ENCODE results near the gene GLRA2. TPM values are rescaled to one million over a fixed set of nuclear protein-coding genes. Genes with fewer than 3 reads are reported as not detected.
"Not testable (repeated sequence)": the region's sequence is repeated elsewhere in the genome, so short reads cannot be mapped to it uniquely, and the experiment has no call there.

The GLRA2 gene
- polyA plus RNA-seq, 1 donor (not counting 4 experiments of a cell fraction or from before 2014, with no cell fraction given), result not detected

DNA sequence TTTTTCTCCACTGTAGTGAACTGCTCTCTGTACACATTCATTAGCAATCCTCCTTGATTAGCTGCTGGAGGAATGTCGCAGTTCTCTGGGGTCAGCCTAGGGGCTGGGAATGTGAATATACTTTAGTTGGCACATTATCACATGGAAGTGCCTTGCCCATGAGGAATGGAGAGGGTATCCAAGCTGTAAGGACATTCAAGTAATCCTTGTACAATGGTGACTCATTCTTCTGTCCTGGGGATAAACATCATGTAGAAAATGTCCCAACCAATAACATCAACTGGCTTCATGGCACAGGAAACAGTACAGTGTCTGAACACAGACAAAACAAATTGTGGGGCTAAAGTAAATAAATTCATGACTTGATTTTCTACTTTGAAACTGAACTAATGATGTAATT, 147.1 kb downstream of the GLRA2 start:
- Histone ChIP-seq H3K27me3 (ENCODE audit: control insufficient read depth, extremely low read depth, insufficient read depth, low read length) (no peaks in the 10 kb centered on the region), H3K9me1 (ENCODE audit: control insufficient read depth, extremely low read depth, insufficient read depth, low read length) (no peaks in the 10 kb centered on the region), H3K27ac (ENCODE audit: control insufficient read depth, insufficient read depth, low read length) (no peak overlapping the region), H3K4me3 (ENCODE audit: control insufficient read depth in 2 of 3, extremely low read depth in 1 of 3, insufficient read depth in 2 of 3, low read depth in 1 of 3, low read length in 3 of 3) (no peak overlapping the region), H3K4me2 (ENCODE audit: control insufficient read depth, extremely low read depth, insufficient read depth, low read depth, low read length) (no peak overlapping the region), H2AFZ (ENCODE audit: control insufficient read depth, low read length) (no peak overlapping the region), H4K20me1 (ENCODE audit: control insufficient read depth, extremely low read depth, insufficient read depth, low read length) (no peaks in the 10 kb centered on the region), H3K9ac (ENCODE audit: control insufficient read depth, extremely low read depth, insufficient read depth, low read length) (no peak overlapping the region), H3K79me2 (ENCODE audit: control insufficient read depth, insufficient read depth, low read length) (no peaks in the 10 kb centered on the region), H3K36me3 (ENCODE audit: control insufficient read depth in 2 of 2, extremely low read depth in 1 of 2, insufficient read depth in 2 of 2, low read length in 2 of 2) (no peaks in the 10 kb centered on the region), H3K4me1 (ENCODE audit: control insufficient read depth, extremely low read depth, insufficient read depth, low read length) (peaks cover 11% of the 10 kb centered on the region), H3K9me3 (ENCODE audit: control insufficient read depth, low read depth, low read length) (no peaks in the 10 kb centered on the region)
- dilution Hi-C loops (cut with MboI; ENCODE audit: extremely low pct_ligation_motif_present, low sequenced_read_pairs), result no loop called here
- TF ChIP-seq, protein P1, sequence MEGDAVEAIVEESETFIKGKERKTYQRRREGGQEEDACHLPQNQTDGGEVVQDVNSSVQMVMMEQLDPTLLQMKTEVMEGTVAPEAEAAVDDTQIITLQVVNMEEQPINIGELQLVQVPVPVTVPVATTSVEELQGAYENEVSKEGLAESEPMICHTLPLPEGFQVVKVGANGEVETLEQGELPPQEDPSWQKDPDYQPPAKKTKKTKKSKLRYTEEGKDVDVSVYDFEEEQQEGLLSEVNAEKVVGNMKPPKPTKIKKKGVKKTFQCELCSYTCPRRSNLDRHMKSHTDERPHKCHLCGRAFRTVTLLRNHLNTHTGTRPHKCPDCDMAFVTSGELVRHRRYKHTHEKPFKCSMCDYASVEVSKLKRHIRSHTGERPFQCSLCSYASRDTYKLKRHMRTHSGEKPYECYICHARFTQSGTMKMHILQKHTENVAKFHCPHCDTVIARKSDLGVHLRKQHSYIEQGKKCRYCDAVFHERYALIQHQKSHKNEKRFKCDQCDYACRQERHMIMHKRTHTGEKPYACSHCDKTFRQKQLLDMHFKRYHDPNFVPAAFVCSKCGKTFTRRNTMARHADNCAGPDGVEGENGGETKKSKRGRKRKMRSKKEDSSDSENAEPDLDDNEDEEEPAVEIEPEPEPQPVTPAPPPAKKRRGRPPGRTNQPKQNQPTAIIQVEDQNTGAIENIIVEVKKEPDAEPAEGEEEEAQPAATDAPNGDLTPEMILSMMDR (optimal IDR thresholded peaks at IDR 0.05 in 1 of 3, IDR thresholded peaks at IDR 0.05 in 1 of 3, conservative IDR thresholded peaks at IDR 0.05 in 1 of 3; ENCODE audit: extremely low read depth in 1 of 3, insufficient read depth in 2 of 3, low read length in 3 of 3), result no peak
- no peak for TF ChIP-seq EZH2 (IDR thresholded peaks at IDR 0.05; ENCODE audit: low read length)
- FAIRE-seq (no peak), DNase-seq (ENCODE audit: low read depth, low spot score) (no peak)

DNA sequence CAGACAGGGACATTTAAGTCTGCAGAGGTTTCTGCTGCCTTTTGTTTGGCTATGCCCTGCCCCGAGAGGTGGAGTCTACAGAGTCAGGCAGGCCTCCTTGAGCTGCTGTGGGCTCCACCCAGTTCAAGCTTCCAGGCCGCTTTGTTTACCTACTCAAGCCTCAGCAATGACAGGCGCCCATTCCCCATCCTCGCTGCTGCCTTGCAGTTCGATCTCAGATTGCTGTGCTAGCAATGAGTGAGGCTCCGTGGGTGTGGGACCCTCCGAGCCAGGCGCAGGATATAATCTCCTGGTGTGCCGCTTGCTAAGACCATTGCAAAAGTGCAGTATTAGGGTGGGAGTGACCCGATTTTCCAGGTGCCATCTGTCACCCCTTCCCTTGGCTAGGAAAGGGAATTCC, 159.0 kb downstream of the GLRA2 start:
- H3K27ac ChIP-seq (ENCODE audit: control insufficient read depth, insufficient read depth, low read length); H3K36me3 ChIP-seq (ENCODE audit: control insufficient read depth in 2 of 2, extremely low read depth in 1 of 2, insufficient read depth in 2 of 2, low read length in 2 of 2); H3K79me2 ChIP-seq (ENCODE audit: control insufficient read depth, insufficient read depth, low read length); H3K9me3 ChIP-seq (ENCODE audit: control insufficient read depth, low read depth, low read length); H3K27me3 ChIP-seq (ENCODE audit: control insufficient read depth, extremely low read depth, insufficient read depth, low read length); H3K4me1 ChIP-seq (ENCODE audit: control insufficient read depth, extremely low read depth, insufficient read depth, low read length); H2AFZ ChIP-seq (ENCODE audit: control insufficient read depth, low read length); H3K9ac ChIP-seq (ENCODE audit: control insufficient read depth, extremely low read depth, insufficient read depth, low read length); dilution Hi-C loops (cut with MboI; ENCODE audit: extremely low pct_ligation_motif_present, low sequenced_read_pairs); FAIRE-seq; H3K9me1 ChIP-seq (ENCODE audit: control insufficient read depth, extremely low read depth, insufficient read depth, low read length); H3K4me3 ChIP-seq (ENCODE audit: control insufficient read depth in 2 of 3, extremely low read depth in 1 of 3, insufficient read depth in 2 of 3, low read depth in 1 of 3, low read length in 3 of 3); DNase-seq (ENCODE audit: low read depth, low spot score); H4K20me1 ChIP-seq (ENCODE audit: control insufficient read depth, extremely low read depth, insufficient read depth, low read length); H3K4me2 ChIP-seq (ENCODE audit: control insufficient read depth, extremely low read depth, insufficient read depth, low read depth, low read length): not testable (repeated sequence)

DNA sequence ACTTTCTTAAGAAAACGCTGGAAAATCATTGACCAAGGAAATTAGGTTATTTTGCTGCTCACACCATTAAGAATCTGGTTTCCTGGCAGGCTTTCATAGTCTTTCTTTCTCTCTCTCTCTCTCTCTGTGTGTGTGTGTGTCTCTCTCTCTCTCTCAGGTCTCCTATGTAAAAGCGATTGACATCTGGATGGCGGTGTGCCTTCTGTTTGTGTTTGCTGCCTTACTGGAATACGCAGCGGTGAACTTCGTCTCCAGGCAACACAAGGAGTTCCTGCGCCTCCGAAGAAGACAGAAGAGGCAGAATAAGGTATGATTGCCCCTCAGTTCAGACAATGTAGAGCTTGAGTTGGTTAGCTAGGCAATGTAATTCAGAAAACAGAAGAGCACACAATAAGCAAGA, 161.2 kb downstream of the GLRA2 start:
- H3K4me2 ChIP-seq (ENCODE audit: control insufficient read depth, extremely low read depth, insufficient read depth, low read depth, low read length), result no peak overlapping the region
- no peaks in the 10 kb centered on the region for H3K36me3 ChIP-seq (ENCODE audit: control insufficient read depth in 2 of 2, extremely low read depth in 1 of 2, insufficient read depth in 2 of 2, low read length in 2 of 2)
- no peaks in the 10 kb centered on the region for H3K79me2 ChIP-seq (ENCODE audit: control insufficient read depth, insufficient read depth, low read length)
- H3K4me3 ChIP-seq (ENCODE audit: control insufficient read depth in 2 of 3, extremely low read depth in 1 of 3, insufficient read depth in 2 of 3, low read depth in 1 of 3, low read length in 3 of 3), result no peak overlapping the region
- H3K9me1 ChIP-seq (ENCODE audit: control insufficient read depth, extremely low read depth, insufficient read depth, low read length), result no peaks in the 10 kb centered on the region
- H3K27ac ChIP-seq (ENCODE audit: control insufficient read depth, insufficient read depth, low read length), result no peak overlapping the region
- TF ChIP-seq, protein P1 (optimal IDR thresholded peaks at IDR 0.05 in 1 of 3, IDR thresholded peaks at IDR 0.05 in 1 of 3, conservative IDR thresholded peaks at IDR 0.05 in 1 of 3; ENCODE audit: extremely low read depth in 1 of 3, insufficient read depth in 2 of 3, low read length in 3 of 3), result no peak
- no peak for TF ChIP-seq EZH2 (IDR thresholded peaks at IDR 0.05; ENCODE audit: low read length)
- H3K9ac ChIP-seq (ENCODE audit: control insufficient read depth, extremely low read depth, insufficient read depth, low read length), result no peak overlapping the region
- no peak for FAIRE-seq
- DNase-seq (ENCODE audit: low read depth, low spot score), result no peak
- H3K9me3 ChIP-seq (ENCODE audit: control insufficient read depth, low read depth, low read length), result no peaks in the 10 kb centered on the region
- no peaks in the 10 kb centered on the region for H3K27me3 ChIP-seq (ENCODE audit: control insufficient read depth, extremely low read depth, insufficient read depth, low read length)
- no peaks in the 10 kb centered on the region for H3K4me1 ChIP-seq (ENCODE audit: control insufficient read depth, extremely low read depth, insufficient read depth, low read length)
- dilution Hi-C loops (cut with MboI; ENCODE audit: extremely low pct_ligation_motif_present, low sequenced_read_pairs), result no loop called here
- H4K20me1 ChIP-seq (ENCODE audit: control insufficient read depth, extremely low read depth, insufficient read depth, low read length), result no peaks in the 10 kb centered on the region
- H2AFZ ChIP-seq (ENCODE audit: control insufficient read depth, low read length), result no peak overlapping the region

Measured in keratinocyte (primary cell).